ENCODE results near the gene FAT2. TPM values are rescaled to one million over a fixed set of nuclear protein-coding genes. Genes with fewer than 3 reads are reported as not detected.

FAT2 gene
- total and polyA plus RNA-seq, 9 donors = 0.26 to 4.9 (median 0.49) TPM

Other genes starting within 250 kb of the FAT2 start
- gene SLC36A2, start 243.8 kb downstream of the FAT2 start, total RNA-seq = 0.04 TPM
- gene SLC36A2, start 243.8 kb downstream of the FAT2 start, polyA plus RNA-seq (ENCODE audit: insufficient read depth in 1 of 8, insufficient read length in 8 of 8, low replicate concordance in 1 of 8) = under 1 TPM in 3 of 8 donors, not detected in 5; 0.09 to 0.19 (median 0.15) TPM
- gene SLC36A1, start 143.7 kb downstream of the FAT2 start, total RNA-seq = 8.4 TPM
- 10 to 100 TPM; 10.4 to 18.3 (median 15.7) TPM for gene SLC36A1, start 143.7 kb downstream of the FAT2 start, polyA plus RNA-seq (ENCODE audit: insufficient read depth in 1 of 8, insufficient read length in 8 of 8, low replicate concordance in 1 of 8)
- gene SPARC, start 95.6 kb upstream of the FAT2 start, total RNA-seq = 4,650 TPM
- 1,000 to 10,000 TPM; 3,005 to 8,405 (median 4,700) TPM for gene SPARC, start 95.6 kb upstream of the FAT2 start, polyA plus RNA-seq (ENCODE audit: insufficient read depth in 1 of 8, insufficient read length in 8 of 8, low replicate concordance in 1 of 8)
- gene ATOX1, start 167.3 kb upstream of the FAT2 start, total RNA-seq = 51.4 TPM
- gene ATOX1, start 167.3 kb upstream of the FAT2 start, polyA plus RNA-seq (ENCODE audit: insufficient read depth in 1 of 8, insufficient read length in 8 of 8, low replicate concordance in 1 of 8) = 10 to 100 TPM; 45.2 to 69.1 (median 53.9) TPM
- gene G3BP1, start 180.6 kb upstream of the FAT2 start, total RNA-seq = 101 TPM
- gene G3BP1, start 180.6 kb upstream of the FAT2 start, polyA plus RNA-seq (ENCODE audit: insufficient read depth in 1 of 8, insufficient read length in 8 of 8, low replicate concordance in 1 of 8) = 100 to 1,000 TPM in 2 of 8 donors, 10 to 100 TPM in 6; 69.6 to 122 (median 93.9) TPM

All from muscle of leg (tissue), 9 donors.